GM20431 (cell line): ENCODE data around the gene ASAP2.

Source experiments
- in situ Hi-C: fragments of 300-500 bp; cut with MseI, MboI; formaldehyde crosslinking; loops from one replicate; pipeline ENCODE4 v1.15.0; 2020; ENCODE audit warnings: low sequenced_read_pairs; ENCODE audit not compliant: unreplicated experiment

ASAP2 gene

DNA sequence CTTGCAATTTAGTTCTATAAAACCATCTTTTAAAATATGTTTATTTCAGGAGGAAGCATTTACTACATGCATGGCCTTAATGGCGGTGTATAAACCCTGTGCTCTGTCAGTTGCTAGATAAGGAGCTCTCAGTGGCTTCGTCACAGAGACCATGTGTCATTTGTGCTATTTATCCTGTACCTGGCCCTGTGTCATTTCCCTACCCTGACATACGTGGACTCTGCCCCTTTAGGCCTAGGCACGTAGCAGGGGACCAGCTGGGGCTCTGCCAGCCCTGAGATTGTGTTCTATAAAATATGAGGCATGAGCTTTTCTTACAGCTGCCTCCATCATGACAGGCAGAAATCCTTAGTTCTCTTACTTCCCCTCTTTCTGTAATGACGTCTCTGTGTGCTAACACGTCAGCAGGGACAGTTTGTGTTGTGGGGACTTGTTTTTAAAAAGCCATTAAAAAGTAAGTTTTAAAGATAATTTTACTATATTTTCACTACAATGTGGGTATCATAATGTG lies 128.8 kb downstream of the ASAP2 start:
- in situ Hi-C loops = no loop called here

DNA sequence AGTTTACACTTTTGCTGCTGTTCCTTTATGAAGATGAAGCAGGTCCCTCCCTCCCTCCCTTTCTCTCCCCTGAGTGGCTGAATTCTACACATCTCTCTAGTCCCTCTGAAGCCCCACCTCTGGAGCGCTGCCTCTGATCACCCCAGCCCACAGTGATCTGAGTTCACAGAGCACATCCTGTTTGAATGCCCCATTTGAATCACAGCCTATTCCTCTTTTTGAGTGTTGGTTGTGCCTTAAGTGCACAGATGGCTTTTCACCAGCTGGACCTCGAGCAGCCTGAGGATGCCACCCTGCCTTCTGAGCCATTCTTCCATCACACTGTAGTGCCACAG lies 129.6 kb downstream of the ASAP2 start:
- in situ Hi-C loops = no loop called here

GRCh38 chr2:9336576-9337314 lies 130.1 kb downstream of the ASAP2 start:
- in situ Hi-C loops = no loop called here

GRCh38 chr2:9337901-9338300 lies 131.3 kb downstream of the ASAP2 start:
- in situ Hi-C loops = no loop called here

GRCh38 chr2:9341337-9341887 lies 134.8 kb downstream of the ASAP2 start:
- in situ Hi-C loops = no loop called here

DNA sequence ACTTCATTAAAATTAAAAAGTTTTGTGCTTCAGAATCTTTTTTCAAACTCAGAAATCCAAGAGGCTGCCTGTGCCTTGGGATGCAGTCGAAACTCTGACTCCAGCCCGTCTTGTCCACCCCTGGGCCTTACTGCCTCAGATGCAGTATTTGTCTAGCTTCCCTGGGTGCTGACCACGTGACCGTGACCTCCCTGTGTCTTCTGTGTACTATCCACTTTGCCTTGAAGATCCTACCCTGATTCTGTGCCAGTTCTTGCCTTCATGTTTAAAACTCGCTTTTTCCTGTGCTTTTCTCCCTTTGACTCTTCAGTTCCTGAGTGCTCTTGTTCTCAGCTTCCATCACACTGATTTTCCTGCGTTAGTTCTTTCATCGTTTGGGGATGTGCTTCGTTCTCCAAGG lies 136.0 kb downstream of the ASAP2 start:
- in situ Hi-C loops = no loop called here

DNA sequence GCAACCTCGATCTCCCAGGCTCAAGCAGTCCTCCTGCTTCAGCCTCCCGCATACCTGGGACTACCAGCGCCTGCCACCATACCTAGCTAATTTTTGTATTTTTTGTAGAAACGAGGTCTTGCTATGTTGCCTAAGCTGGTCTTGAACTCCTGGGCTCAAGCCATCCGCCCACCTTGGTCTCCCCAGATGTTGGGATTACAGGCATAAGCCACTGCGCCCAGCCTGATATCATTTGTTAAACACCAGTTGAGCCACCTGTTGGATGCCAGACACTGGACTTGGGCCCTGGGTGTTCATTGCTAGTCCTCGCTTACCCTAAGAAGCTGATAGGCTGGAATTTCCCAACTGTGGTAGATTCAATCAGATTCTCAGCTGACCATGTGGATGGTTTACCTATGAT lies 136.9 kb downstream of the ASAP2 start:
- in situ Hi-C loops = no loop called here

DNA sequence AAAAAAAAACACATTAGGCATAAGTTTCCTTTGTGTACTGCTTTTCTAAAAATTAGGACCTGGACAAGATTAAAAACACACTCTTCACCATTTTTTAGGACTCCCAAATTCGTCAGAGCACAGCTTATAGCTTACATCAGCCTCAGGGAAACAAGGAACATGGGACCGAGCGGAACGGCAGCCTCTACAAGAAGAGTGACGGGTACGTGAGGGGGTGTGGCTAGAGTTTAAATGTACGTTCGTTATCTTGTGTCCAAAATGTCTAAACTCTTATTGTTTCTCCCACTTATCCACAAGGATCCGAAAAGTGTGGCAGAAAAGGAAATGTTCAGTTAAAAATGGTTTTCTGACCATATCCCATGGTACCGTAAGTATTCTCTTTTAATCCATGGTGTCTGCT lies 137.8 kb downstream of the ASAP2 start:
- in situ Hi-C loops = no loop called here

DNA sequence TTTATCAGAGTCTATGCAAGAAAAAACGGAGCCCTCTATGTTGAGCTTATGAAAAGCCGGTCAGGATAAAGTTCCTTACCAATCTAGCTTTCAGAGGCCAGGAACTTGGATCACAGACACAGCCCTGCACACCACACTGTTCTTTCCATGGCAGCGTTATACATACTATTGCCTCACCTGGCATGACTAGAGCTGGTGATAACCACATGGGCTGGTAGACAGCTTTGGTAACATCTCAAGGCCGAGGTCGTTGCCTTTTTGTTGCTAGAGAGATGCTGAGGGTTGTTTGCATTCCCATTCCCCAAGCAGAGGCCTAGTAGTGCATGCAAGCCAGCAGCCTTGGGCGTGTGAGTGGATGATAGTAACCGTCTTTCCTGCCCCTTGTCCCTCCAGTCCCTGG lies 138.7 kb downstream of the ASAP2 start:
- in situ Hi-C loops = no loop called here

DNA sequence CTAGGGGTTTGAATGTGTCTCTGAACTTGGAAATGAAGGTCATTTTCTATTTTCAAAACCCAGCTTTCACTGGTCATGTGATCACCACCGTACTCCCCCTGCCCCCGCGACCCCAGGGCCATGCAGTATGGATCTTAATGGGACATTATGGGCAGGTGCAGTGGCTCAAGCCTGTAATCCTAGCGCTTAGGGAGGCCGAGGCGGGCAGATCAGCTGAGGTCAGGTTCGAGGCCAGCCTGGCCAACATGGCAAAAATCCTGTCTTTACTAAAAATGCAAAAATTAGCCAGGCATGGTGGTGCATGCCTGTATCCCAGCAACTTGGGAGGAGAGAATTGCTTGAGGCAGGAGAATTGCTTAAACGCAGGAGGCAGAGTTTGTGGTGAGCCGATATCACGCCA lies 139.4 kb downstream of the ASAP2 start:
- in situ Hi-C loops = no loop called here

GRCh38 chr2:9346885-9347284 lies 140.3 kb downstream of the ASAP2 start:
- in situ Hi-C loops = no loop called here

DNA sequence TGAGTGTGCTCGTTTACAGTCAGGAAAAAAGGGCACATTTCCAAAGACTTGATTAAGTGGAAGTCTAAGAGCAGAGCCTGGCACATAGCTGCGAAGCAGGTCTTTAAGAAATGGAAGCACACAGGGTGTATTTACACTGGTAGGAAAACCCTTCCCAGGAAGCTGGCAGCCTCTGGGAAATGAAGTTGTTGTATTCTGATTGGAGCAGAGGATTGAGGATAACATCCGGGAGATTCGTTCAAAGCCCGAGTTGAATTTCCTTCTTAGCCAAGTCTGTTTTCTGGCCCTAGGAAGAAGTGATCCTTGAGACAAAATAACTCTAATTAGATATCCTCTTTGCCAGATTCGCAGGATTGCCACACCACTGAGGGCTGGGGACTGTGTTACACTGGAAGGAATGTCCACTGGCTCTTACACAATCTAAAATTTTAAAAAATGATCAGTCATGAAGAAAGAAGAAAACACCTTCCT lies 140.8 kb downstream of the ASAP2 start:
- in situ Hi-C loops = no loop called here

- in situ Hi-C loops = no loop called here
Observed at GRCh38 chr2:9354318-9354717, 147.7 kb downstream of the ASAP2 start.

GRCh38 chr2:9355270-9355669 lies 148.7 kb downstream of the ASAP2 start:
- in situ Hi-C loops = no loop called here

GRCh38 chr2:9355716-9356115 lies 149.1 kb downstream of the ASAP2 start:
- in situ Hi-C loops = no loop called here

- in situ Hi-C loops = no loop called here
Observed at GRCh38 chr2:9356261-9356660, 149.6 kb downstream of the ASAP2 start.

- in situ Hi-C loops = no loop called here
Observed at GRCh38 chr2:9358846-9359245, 152.2 kb downstream of the ASAP2 start.

- in situ Hi-C loops = no loop called here
Observed at GRCh38 chr2:9359463-9359862, 152.9 kb downstream of the ASAP2 start.

GRCh38 chr2:9360110-9360509 lies 153.5 kb downstream of the ASAP2 start:
- in situ Hi-C loops = no loop called here

DNA sequence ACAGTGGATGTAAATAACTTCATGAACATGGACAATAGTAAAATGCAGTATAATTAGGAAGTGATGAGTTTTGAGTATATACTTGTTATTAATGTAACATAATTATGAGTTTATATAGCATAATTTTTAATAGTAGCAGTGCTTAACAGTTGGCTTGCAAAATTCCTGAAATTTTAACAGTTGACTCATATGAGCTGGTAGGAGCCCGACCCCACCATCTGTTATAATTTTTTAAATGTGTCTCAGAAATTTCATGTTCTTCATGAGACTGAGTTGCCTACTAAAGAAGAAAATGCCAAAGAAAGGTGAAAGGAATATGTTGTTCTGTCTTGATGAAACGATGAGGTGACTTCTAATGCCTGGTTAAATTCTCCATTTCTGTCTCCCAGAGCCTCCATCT lies 154.1 kb downstream of the ASAP2 start:
- in situ Hi-C loops = no loop called here

DNA sequence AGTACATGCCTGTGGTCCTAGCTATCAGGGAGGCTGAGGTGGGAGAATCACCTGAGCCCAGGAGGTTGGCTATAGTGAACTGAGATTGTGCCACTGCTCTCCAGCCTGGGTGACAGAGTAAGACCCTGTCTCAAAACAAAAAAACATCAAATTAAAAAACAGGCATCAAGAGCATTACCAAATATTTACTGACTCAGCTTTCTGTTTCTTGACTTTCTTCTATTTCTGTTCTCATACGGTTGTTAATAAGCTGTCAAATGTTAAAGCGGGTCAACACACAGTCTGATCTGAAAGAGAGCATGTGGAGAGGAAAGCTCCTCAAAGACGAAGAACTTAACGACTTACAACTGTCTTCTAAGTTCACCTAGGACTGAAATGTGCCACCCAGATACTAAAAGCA lies 157.8 kb downstream of the ASAP2 start:
- in situ Hi-C loops = no loop called here
